KMS-11 (cell line): ENCODE results near the gene DARS1.
"Not testable (repeated sequence)": the region's sequence is repeated elsewhere in the genome, so short reads cannot be mapped to it uniquely, and the experiment has no call there.

Experiments
- H2AFZ ChIP-seq: fragments of 200-600 bp; sonication (generic); 2 replicates; pipeline ENCODE4 v1.6.1; 2016; ENCODE audit warnings: antibody characterized with exemption, mixed run types, low read depth
- H3K27ac ChIP-seq: fragments of 200-600 bp; sonication (generic); 2 replicates; pipeline ENCODE4 v1.6.1; 2016; ENCODE audit warnings: mild to moderate bottlenecking, mixed run types
- H3K27me3 ChIP-seq: fragments of 200-600 bp; sonication (generic); 2 replicates; pipeline ENCODE4 v1.6.1; 2017; ENCODE audit warnings: mild to moderate bottlenecking, low read depth, mixed run types, moderate library complexity; ENCODE audit not compliant: insufficient read depth
- H3K36me3 ChIP-seq: fragments of 200-600 bp; sonication (generic); 2 replicates; pipeline ENCODE4 v1.6.1; 2017; ENCODE audit warnings: mild to moderate bottlenecking, mixed run types; ENCODE audit not compliant: insufficient read depth
- H3K4me1 ChIP-seq: fragments of 200-600 bp; sonication (generic); 2 replicates; pipeline ENCODE4 v1.6.1; 2016; ENCODE audit warnings: mild to moderate bottlenecking, low read depth, mixed run types; ENCODE audit not compliant: poor library complexity, severe bottlenecking
- H3K4me2 ChIP-seq: fragments of 200-600 bp; sonication (generic); 2 replicates; pipeline ENCODE4 v1.7.0; 2016; ENCODE audit warnings: mild to moderate bottlenecking, mixed run types
- H3K4me3 ChIP-seq: fragments of 200-600 bp; sonication (generic); IDR thresholded peaks from 2 replicates; pipeline ENCODE4 v1.6.1; 2017; ENCODE audit warnings: low read depth, low read length, mixed read lengths; ENCODE audit not compliant: insufficient read depth
- H3K79me2 ChIP-seq: fragments of 200-600 bp; sonication (generic); 2 replicates; pipeline ENCODE4 v1.6.1; 2016; ENCODE audit warnings: low read depth, mixed run types; ENCODE audit not compliant: insufficient read depth
- H3K9ac ChIP-seq: fragments of 200-600 bp; sonication (generic); 2 replicates; pipeline ENCODE4 v1.6.1; 2016; ENCODE audit warnings: mild to moderate bottlenecking, mixed run types
- H4K20me1 ChIP-seq: fragments of 200-600 bp; sonication (generic); 2 replicates; pipeline ENCODE4 v1.6.1; 2016; ENCODE audit warnings: mild to moderate bottlenecking, mixed run types; ENCODE audit not compliant: insufficient read depth
- CTCF ChIP-seq: fragments of 200-600 bp; sonication (generic); conservative IDR thresholded peaks from 2 replicates; pipeline ENCODE4 v1.6.1; 2017; ENCODE audit warnings: low read depth, mild to moderate bottlenecking, antibody characterized with exemption, low read length, moderate library complexity, mixed read lengths

The DARS1 gene

GRCh38 chr2:135962366-135963123 is 22.9 kb downstream of the DARS1 start:
- Histone ChIP-seq H3K9ac (no peak overlapping the region), H3K79me2 (no peaks in the 10 kb centered on the region), H3K4me1 (peaks cover 38% of the 10 kb centered on the region), H4K20me1 (no peaks in the 10 kb centered on the region), H3K27ac (no peak overlapping the region; the same call in 1 of the 2 replicates), H3K4me3 (no peak overlapping the region), H3K36me3 (no peaks in the 10 kb centered on the region), H3K4me2 (peak overlapping the region; percentile 9), H3K27me3 (no peaks in the 10 kb centered on the region), H2AFZ (no peak overlapping the region)
- no peak for TF ChIP-seq CTCF

GRCh38 chr2:135960656-135961551 is 24.5 kb downstream of the DARS1 start:
- Histone ChIP-seq H3K4me2 (peak overlapping the region; percentile 41; the same call in 1 of the 2 replicates), H3K27me3 (no peaks in the 10 kb centered on the region), H3K36me3 (no peaks in the 10 kb centered on the region), H4K20me1 (no peaks in the 10 kb centered on the region), H3K79me2 (no peaks in the 10 kb centered on the region), H3K4me3 (no peak overlapping the region), H3K9ac (no peak overlapping the region), H3K27ac (peak overlapping the region; percentile 34; the same call in 1 of the 2 replicates), H2AFZ (no peak overlapping the region), H3K4me1 (peaks cover 38% of the 10 kb centered on the region)
- no peak for TF ChIP-seq CTCF

GRCh38 chr2:135960150-135960549 is 25.3 kb downstream of the DARS1 start:
- no peak for TF ChIP-seq CTCF
- Histone ChIP-seq H3K4me1 (peaks cover 38% of the 10 kb centered on the region), H4K20me1 (no peaks in the 10 kb centered on the region), H3K4me3 (no peak overlapping the region), H3K27me3 (no peaks in the 10 kb centered on the region), H3K9ac (no peak overlapping the region), H3K36me3 (no peaks in the 10 kb centered on the region), H3K79me2 (no peaks in the 10 kb centered on the region), H3K4me2 (peak overlapping the region; percentile 41; the same call in 1 of the 2 replicates), H2AFZ (no peak overlapping the region), H3K27ac (no peak overlapping the region)

- not testable (repeated sequence) for H3K9ac ChIP-seq, H3K27ac ChIP-seq, H3K4me2 ChIP-seq, H3K27me3 ChIP-seq, H2AFZ ChIP-seq, H3K4me3 ChIP-seq, H4K20me1 ChIP-seq, H3K36me3 ChIP-seq, H3K79me2 ChIP-seq
- peaks cover 38% of the 10 kb centered on the region for H3K4me1 ChIP-seq
Observed at GRCh38 chr2:135958927-135959326, 26.5 kb downstream of the DARS1 start.
